Measurements from ENCODE around the gene DRC7. TPM values are rescaled to one million over a fixed set of nuclear protein-coding genes. Genes with fewer than 3 reads are reported as not detected.

DRC7 gene
- total RNA-seq, 1 experiment from 2014 or later = not detected

DNA sequence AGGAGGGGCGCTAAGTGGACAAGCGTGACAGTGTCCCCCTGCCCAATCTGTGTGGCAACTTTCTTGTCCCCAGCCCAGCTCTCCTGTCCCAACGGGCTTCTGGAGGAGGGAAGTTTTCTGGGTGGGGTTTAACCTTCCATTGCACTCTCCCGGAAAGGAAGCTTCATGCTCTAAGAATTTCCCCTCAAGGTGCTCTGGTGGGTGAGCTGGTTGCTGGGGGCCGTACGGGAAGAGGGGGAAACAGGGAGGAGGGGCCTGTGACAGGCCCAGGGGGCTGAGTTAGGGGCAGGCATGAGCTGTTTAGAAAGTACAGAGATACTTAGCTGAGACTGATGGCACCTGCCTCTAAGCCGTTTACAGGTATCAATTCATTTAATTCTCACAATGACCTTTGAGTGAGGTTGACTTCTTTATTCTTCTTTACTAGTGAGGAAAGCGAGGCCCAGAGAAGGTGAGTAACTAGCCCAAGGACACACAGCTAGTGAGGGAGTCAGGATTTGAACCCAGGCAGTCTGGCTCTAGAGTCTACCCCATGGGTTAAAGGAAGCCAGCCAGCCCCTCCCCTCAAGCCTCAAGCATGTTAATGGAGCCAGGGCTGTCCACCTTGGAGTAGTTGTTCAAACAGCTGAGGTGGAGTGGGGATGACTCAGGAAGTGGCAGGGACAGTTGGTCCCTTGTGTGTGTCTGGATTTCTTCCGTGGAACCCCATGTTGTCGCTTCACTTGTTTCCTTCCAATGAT, 47.3 kb upstream of the DRC7 start:
- ATAC-seq (no peak), DNase-seq (peak; percentile 21)
- Histone ChIP-seq H3K9me2 (replicated peaks; ENCODE audit: low read length) (no peaks in the 10 kb centered on the region), H3K9me3 (ENCODE audit: low read length) (no peaks in the 10 kb centered on the region), H3K27me3 (ENCODE audit: low read length) (no peaks in the 10 kb centered on the region), H2AFZ (ENCODE audit: low read length) (no peak overlapping the region), H3F3A (ENCODE audit: low read length, unreplicated experiment) (no peaks in the 10 kb centered on the region), H3K4me3 (ENCODE audit: low read length) (no peak overlapping the region), H4K20me1 (ENCODE audit: low read length) (no peaks in the 10 kb centered on the region), H3K36me3 (ENCODE audit: low read depth, low read length) (peaks cover 25% of the 10 kb centered on the region), H3K9ac (ENCODE audit: low read length) (no peak overlapping the region), H3K4me2 (ENCODE audit: low read length) (no peak overlapping the region), H3K79me2 (ENCODE audit: low read length) (no peaks in the 10 kb centered on the region; the same call in 1 of the 2 replicates), H3K27ac (ENCODE audit: low read length) (0 out of 2 replicates have a peak overlapping the region, but pooled peaks have one; percentile 20), H3K4me1 (ENCODE audit: insufficient read depth, low read length) (peaks cover 46% of the 10 kb centered on the region)
- intact Hi-C loops (cut with micrococcal nuclease) = loop anchor here (10.0 kb wide), 1 partner anchor 357 kb away; the partner anchor contains the start of genes USB1 and ZNF319
- POLR2A ChIA-PET (ENCODE audit: unreplicated experiment) = no interaction called here
- no TSS peak for BruUV-seq (replicated peaks)
- TF ChIP-seq EZH2 (IDR thresholded peaks at IDR 0.05; ENCODE audit: low read length, unreplicated experiment) (no peak), EZH2phosphoT487 (IDR thresholded peaks at IDR 0.05; ENCODE audit: borderline replicate concordance, low read length) (no peak)
- TF ChIP-seq, protein P1, sequence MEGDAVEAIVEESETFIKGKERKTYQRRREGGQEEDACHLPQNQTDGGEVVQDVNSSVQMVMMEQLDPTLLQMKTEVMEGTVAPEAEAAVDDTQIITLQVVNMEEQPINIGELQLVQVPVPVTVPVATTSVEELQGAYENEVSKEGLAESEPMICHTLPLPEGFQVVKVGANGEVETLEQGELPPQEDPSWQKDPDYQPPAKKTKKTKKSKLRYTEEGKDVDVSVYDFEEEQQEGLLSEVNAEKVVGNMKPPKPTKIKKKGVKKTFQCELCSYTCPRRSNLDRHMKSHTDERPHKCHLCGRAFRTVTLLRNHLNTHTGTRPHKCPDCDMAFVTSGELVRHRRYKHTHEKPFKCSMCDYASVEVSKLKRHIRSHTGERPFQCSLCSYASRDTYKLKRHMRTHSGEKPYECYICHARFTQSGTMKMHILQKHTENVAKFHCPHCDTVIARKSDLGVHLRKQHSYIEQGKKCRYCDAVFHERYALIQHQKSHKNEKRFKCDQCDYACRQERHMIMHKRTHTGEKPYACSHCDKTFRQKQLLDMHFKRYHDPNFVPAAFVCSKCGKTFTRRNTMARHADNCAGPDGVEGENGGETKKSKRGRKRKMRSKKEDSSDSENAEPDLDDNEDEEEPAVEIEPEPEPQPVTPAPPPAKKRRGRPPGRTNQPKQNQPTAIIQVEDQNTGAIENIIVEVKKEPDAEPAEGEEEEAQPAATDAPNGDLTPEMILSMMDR (conservative IDR thresholded peaks at IDR 0.05; ENCODE audit: low read depth, low read length) = no peak
- CTCF ChIA-PET = interaction anchor here (1.0 kb wide), 1 partner anchor 71 kb away, joined by 3 read pairs; no protein-coding TSS in a partner anchor

DNA sequence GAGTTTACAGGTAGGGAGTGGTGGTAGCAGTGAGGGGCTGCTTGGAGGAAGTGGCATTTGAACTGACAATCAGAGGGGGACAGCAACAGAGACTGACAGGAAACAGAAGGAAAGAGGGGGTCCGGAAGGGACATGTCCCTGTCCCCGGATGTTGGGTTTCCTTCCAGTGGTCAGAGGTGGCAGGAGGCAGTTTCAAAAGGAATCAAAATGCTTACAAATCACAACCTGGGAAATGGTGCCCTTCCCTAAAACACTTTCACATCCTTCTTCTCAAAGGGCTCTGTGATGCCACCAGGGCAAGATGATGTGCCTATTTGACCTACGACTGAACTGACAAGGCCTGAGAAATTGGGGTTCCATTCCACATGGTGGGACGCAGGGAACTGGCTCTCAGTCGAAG, 46.5 kb upstream of the DRC7 start:
- BruUV-seq (replicated peaks) = no TSS peak
- Histone ChIP-seq H3K4me2 (ENCODE audit: low read length) (no peak overlapping the region), H3K9ac (ENCODE audit: low read length) (no peak overlapping the region), H3K9me3 (ENCODE audit: low read length) (no peaks in the 10 kb centered on the region), H3K79me2 (ENCODE audit: low read length) (no peaks in the 10 kb centered on the region; the same call in 1 of the 2 replicates), H3K9me2 (replicated peaks; ENCODE audit: low read length) (no peaks in the 10 kb centered on the region), H3K27me3 (ENCODE audit: low read length) (no peaks in the 10 kb centered on the region), H2AFZ (ENCODE audit: low read length) (no peak overlapping the region), H3K36me3 (ENCODE audit: low read depth, low read length) (peaks cover 25% of the 10 kb centered on the region), H3K4me3 (ENCODE audit: low read length) (no peak overlapping the region), H3K4me1 (ENCODE audit: insufficient read depth, low read length) (peaks cover 38% of the 10 kb centered on the region), H3K27ac (ENCODE audit: low read length) (no peak overlapping the region), H4K20me1 (ENCODE audit: low read length) (no peaks in the 10 kb centered on the region), H3F3A (ENCODE audit: low read length, unreplicated experiment) (no peaks in the 10 kb centered on the region)
- ATAC-seq (no peak), DNase-seq (no peak)
- ChIA-PET CTCF (interaction anchor here (0.6 to 1.1 kb wide), 3 partner anchors 57 to 87 kb away, joined by 3 to 4 read pairs (median 3); no protein-coding TSS in a partner anchor), POLR2A (ENCODE audit: unreplicated experiment) (no interaction called here)
- intact Hi-C loops (cut with micrococcal nuclease) = loop anchor here (2.0 to 10.0 kb wide), 3 partner anchors 47 to 357 kb away; partner anchors contain the start of genes USB1 and ZNF319
- TF ChIP-seq EZH2phosphoT487 (IDR thresholded peaks at IDR 0.05; ENCODE audit: borderline replicate concordance, low read length) (no peak), EZH2 (IDR thresholded peaks at IDR 0.05; ENCODE audit: low read length, unreplicated experiment) (no peak)
- TF ChIP-seq, protein P1 (conservative IDR thresholded peaks at IDR 0.05; ENCODE audit: low read depth, low read length) = no peak

Measured in PC-3 (cell line).